GM21390 (cell line): ENCODE data around the gene SLC34A1.

Source experiments
- ATAC-seq: cut with Tn5 transposase; IDR thresholded peaks from one replicate; pipeline ENCODE4 v1.9.1; 2021; ENCODE audit not compliant: unreplicated experiment

Gene SLC34A1

DNA sequence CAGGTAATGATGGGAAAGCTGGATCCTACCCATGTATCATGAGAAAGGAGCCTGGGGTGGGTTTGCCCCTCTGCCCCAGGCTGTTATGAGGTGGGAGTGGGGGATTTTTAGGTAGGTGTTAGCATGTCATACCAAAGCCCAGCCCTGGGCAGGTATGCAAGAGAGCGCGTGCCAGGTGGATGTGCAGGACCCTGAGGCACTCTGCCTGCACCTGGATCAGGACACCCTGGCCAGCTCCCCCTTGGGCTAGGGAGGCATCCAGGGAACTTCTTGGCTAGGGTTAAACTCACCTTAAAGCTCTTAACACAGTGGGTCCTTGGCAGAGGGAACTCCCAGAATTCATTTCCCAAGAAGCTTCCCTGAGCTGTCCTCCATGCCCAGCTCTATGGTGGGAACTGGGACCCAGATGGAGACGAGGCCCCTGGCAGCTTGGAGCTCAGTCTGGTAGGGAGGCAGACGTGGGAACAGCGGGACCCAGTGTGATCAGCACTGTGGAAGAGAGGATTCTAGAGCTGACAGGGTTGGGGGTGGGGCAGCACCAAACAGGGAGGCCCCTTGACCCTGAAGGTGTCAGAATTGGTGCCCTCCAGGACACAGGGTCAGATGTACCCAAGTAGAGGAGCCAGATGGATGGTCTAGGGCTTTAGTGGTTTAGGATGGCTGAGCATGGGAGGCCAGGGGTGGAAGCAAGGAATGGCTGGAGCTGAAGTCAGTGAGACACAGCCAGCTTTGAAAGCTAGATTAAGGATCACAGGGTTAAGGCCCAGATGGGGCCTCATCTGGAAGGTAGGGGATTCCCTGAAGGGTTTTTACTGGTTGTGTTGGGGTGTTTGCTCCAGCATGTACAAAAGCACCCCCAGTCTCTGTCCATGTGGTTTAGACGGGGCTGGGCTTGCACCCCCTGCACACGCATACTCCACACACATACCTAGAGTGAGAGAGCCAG is 60.1 kb downstream of the SLC34A1 start:
- ATAC-seq = no peak

DNA sequence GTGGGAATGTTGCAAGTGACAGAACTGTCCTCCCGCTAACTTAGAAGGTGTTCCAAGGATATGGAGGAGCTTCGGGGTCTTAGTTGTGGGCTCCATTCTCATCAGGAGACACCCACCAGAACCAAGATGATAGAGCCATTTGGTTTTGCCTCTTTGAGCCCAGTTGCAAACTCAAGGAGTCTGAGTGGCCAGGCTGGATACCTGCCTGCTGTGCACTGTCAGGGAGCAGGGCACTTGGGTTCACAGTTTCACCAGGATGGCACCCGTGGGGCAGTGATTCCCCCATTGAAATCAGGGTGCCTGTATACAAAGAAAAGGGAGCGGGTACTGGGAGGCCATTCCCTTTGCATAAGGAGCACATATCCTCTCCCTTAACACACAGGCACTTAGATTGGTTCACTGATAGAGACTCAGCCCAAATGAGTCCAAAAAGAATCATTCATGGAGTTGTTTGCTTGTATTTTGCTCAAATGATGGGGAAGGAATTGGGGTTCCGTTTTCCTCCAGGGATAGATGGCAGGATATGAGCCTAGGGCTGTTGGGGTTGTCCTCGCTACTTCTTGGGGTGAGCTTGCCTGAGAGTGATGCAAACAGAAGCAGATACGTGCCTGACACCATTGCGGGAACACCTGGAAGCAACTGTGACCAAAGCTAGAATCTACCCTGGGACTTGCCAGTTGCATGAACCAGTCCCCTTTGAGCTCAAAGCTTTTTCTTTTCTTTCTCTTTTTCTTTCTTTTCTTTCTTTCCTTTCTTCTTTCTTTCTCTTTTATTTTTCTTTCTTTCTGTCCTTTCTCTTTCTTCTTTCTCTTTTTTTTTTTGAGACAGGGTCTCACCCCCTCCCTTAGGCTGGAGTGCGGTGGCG is 61.0 kb downstream of the SLC34A1 start:
- no peak for ATAC-seq

DNA sequence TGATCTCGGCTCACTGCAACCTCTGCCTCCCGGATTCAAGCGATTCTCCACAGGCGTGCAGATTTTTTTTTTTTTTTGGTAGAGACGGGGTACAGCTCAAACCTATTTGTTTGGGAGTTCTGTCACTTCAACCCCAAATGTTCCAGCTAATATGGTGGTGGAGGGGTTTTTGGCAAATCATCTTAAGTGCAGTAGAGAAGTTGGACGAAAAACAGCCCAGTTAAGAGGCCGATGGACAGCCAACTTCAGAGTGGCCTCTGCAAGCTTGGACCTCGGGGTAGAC is 61.6 kb downstream of the SLC34A1 start:
- ATAC-seq = no peak

- peak; percentile 51 for ATAC-seq
Measured at GRCh38 chr5:177446200-177447065, 62.2 kb downstream of the SLC34A1 start, which contains the start of gene PRR7. PRR7 (plus strand) TSS chr5:177446814; CDS start chr5:177455068, 8,254 bp downstream.

GRCh38 chr5:177447066-177447610 is 62.9 kb downstream of the SLC34A1 start:
- peak; percentile 39 for ATAC-seq

GRCh38 chr5:177447611-177448243 is 63.5 kb downstream of the SLC34A1 start:
- ATAC-seq = no peak
